ENCODE measurements around the gene LYZL4.

LYZL4 gene

DNA sequence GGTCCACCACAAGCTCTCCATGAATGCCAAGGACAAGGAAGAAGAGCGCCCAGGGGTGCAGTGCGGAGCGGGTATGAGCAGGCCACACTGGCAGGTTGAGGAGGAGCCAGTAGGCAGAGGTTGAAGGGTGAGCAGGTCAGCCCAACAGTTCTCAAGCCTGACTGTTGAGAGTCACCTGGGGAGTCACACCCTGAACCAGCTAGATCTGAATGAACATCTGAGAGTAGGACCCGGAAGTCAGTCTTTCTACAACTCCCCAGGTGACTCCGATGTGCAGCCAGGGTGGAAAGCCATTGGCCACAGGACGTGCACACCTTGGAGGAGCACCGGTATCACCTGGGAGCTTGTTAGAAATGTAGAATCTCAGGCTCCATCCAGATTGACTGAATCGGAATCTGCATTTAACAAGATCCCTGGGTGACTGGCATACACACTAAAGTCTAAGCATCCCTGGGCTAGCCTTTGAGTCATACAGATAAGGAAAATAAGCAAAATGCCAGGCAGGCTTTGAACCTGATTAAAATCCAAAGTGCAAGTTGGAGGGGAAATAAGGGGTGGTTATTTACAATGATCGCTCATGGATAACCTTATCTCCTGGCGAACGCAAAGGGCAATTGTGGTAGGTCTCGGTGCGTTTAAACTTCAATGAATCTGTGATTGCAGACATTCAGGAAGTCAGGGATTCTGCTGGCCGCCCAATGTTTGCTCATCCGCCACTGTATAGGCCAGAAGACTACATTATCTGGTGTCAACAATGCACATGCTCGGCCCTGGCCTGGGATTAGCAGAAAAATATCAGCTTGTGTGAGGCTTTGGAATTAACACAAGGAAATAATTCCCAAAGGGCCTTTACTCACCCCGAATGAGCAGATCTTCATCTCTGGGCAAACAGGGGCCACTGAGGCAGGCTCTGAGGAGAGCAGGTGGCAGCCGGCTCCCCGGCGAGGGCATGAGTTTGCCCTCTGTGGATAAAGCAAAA, 11.7 kb upstream of the LYZL4 start:
- no peak overlapping the region for H3K27ac ChIP-seq (ENCODE audit: low read depth, low read length)
- H3K36me3 ChIP-seq (ENCODE audit: insufficient read depth, low read length): no peaks in the 10 kb centered on the region
- peaks cover 9% of the 10 kb centered on the region for H3K4me1 ChIP-seq (ENCODE audit: insufficient read depth, low read length)
- no peaks in the 10 kb centered on the region for H3K9me3 ChIP-seq (ENCODE audit: low read length)
- no peaks in the 10 kb centered on the region for H3K27me3 ChIP-seq (ENCODE audit: control insufficient read depth in 1 of 2, insufficient read depth in 2 of 2, low read length in 2 of 2)
- H3K9ac ChIP-seq (ENCODE audit: low read length): no peak overlapping the region
- H3K4me3 ChIP-seq (ENCODE audit: low read depth in 1 of 2, low read length in 2 of 2): no peak overlapping the region

DNA sequence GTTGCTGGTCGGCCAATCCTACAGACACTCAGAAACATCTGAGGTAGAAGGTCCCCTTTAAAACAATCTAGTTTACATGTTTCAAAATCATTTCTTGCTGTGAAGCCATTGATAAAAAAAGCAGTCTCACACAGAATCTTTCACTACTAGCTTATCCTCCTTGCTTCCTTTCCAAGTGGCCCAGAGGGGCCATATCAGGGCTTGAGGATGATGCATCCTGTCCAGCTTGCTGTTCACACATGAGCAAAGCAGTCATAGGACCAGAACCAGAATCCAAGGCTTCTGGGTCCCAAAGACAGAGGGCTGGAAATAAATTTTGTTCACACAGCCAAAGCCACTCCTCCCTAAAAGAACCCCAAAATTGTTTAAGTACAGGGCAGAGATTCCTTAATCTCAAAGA, 9.2 kb upstream of the LYZL4 start:
- H3K9ac ChIP-seq (ENCODE audit: low read length): no peak overlapping the region

DNA sequence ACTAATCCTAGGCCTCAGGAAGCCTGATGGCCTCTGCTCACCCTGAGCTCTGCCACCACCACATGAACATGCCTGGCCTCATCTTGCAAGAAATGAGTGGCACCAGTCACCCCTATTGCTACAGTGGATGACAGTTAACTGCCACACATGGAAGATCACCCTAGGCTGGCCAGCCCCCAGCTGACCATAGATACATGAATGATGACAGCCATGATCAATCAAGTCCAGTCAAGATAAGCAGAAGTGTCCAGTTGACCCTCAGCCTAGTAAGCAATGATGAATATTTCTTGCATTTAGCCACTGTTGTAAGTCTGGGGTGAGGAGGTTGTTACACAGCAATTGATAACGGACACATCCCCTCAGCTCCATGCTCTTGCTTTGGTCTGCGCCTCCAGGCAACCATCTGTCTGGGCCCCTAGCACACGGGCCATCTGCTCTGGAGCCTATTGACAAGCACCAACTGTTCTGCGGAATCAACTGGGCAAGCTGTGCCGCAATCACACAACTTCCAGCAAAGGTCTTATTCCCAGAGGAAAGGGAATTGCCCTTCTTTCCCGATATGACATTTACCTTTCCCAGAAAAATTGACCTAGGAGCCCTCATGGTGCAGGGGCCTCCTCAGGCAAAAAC, 2.2 kb upstream of the LYZL4 start:
- Histone ChIP-seq H3K36me3 (ENCODE audit: insufficient read depth, low read length) (no peaks in the 10 kb centered on the region), H3K9me3 (ENCODE audit: low read length) (no peaks in the 10 kb centered on the region), H3K27ac (ENCODE audit: low read depth, low read length) (no peak overlapping the region), H3K4me3 (ENCODE audit: low read depth in 1 of 2, low read length in 2 of 2) (no peak overlapping the region), H3K27me3 (ENCODE audit: control insufficient read depth in 1 of 2, insufficient read depth in 2 of 2, low read length in 2 of 2) (no peaks in the 10 kb centered on the region), H3K4me1 (ENCODE audit: insufficient read depth, low read length) (no peaks in the 10 kb centered on the region), H3K9ac (ENCODE audit: low read length) (no peak overlapping the region)

More for the DNA sequence above, 9.2 kb upstream of the LYZL4 start:
- peaks cover 9% of the 10 kb centered on the region for H3K4me1 ChIP-seq (ENCODE audit: insufficient read depth, low read length)
- no peaks in the 10 kb centered on the region for H3K9me3 ChIP-seq (ENCODE audit: low read length)
- no peak overlapping the region for H3K27ac ChIP-seq (ENCODE audit: low read depth, low read length)
- H3K27me3 ChIP-seq (ENCODE audit: control insufficient read depth in 1 of 2, insufficient read depth in 2 of 2, low read length in 2 of 2): no peaks in the 10 kb centered on the region
- no peaks in the 10 kb centered on the region for H3K36me3 ChIP-seq (ENCODE audit: insufficient read depth, low read length)
- H3K4me3 ChIP-seq (ENCODE audit: low read depth in 1 of 2, low read length in 2 of 2): no peak overlapping the region

DNA sequence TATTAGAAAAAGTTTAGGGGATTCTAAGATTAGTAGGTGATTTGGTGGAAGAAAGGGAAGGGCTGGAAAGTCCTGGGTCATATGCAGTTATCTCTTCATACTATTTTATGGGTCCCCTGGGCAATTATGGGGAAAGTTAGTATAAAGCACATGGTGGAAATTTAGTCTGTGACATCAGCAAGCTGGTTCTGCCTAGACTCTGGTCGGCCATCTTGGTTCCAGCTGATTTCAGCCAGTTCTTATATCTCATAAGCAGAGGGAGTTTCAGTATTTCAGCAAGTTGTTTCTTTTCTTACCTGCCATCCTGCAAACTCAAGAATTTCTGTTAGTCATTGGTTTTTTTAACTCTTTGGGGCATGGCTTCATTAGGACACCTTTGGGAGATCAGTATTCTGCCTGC, 1.0 kb upstream of the LYZL4 start:
- no peaks in the 10 kb centered on the region for H3K4me1 ChIP-seq (ENCODE audit: insufficient read depth, low read length)
- H3K9me3 ChIP-seq (ENCODE audit: low read length): no peaks in the 10 kb centered on the region
- no peaks in the 10 kb centered on the region for H3K27me3 ChIP-seq (ENCODE audit: control insufficient read depth in 1 of 2, insufficient read depth in 2 of 2, low read length in 2 of 2)
- H3K4me3 ChIP-seq (ENCODE audit: low read depth in 1 of 2, low read length in 2 of 2): no peak overlapping the region
- no peak overlapping the region for H3K9ac ChIP-seq (ENCODE audit: low read length)
- H3K27ac ChIP-seq (ENCODE audit: low read depth, low read length): no peak overlapping the region
- no peaks in the 10 kb centered on the region for H3K36me3 ChIP-seq (ENCODE audit: insufficient read depth, low read length)

DNA sequence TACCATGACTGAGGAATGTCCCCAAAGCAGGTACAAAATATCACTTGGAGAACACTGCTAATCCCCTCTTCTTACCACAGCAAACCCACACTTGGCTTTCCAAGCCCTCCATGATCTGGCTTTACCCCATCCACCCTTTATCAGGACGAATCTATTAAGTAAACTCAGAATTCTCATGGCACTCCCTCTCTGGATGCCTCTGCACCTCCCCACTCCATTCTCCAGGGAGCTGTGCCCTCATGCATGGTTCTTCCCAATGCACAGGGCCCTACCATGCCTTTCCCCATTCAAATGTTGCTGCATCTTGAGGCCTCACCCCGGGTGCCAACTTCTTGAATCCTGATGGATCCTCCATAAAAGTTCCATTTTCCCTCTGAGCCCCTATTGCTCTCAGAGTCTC, 2.3 kb downstream of the LYZL4 start:
- H3K27ac ChIP-seq (ENCODE audit: low read depth, low read length): no peak overlapping the region
- no peaks in the 10 kb centered on the region for H3K4me1 ChIP-seq (ENCODE audit: insufficient read depth, low read length)
- no peak overlapping the region for H3K4me3 ChIP-seq (ENCODE audit: low read depth in 1 of 2, low read length in 2 of 2)
- no peaks in the 10 kb centered on the region for H3K9me3 ChIP-seq (ENCODE audit: low read length)
- H3K36me3 ChIP-seq (ENCODE audit: insufficient read depth, low read length): no peaks in the 10 kb centered on the region
- H3K27me3 ChIP-seq (ENCODE audit: control insufficient read depth in 1 of 2, insufficient read depth in 2 of 2, low read length in 2 of 2): no peaks in the 10 kb centered on the region
- H3K9ac ChIP-seq (ENCODE audit: low read length): no peak overlapping the region

DNA sequence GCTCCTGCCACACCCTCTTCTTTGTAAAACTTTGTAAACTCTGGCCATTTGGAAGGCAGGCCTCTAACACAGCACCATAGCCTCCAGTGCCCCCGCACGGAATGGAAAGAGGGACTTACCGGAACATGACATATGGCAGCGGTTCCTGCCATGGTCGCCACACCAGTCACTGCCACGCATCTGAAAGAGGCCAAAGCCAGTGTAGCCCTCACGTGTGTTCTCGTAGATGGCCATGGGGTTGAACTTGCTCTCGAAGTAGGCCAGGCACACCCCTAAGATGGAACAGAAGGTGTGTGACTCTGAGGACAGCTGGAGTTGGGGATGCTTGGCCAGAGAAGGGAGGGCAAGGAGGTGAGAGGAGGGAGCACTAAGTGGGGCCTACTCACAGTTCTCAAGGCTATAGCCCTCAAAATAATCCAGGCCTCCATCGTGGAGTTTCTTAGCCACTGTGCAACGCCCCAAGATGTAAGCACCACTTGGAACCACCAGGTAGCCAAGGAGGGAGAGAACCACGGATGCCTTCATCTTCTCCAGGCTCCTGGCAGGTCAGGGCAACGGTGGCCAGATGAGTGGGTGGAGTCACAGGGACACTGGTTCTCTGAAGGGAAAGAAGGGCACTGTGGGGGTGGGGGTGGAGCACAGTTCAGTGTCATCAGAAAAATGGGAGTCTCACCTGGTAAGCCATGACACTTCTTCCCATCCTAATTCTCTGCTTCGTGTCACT, 3.5 kb downstream of the LYZL4 start:
- no peaks in the 10 kb centered on the region for H3K4me1 ChIP-seq (ENCODE audit: insufficient read depth, low read length)
- no peak overlapping the region for H3K27ac ChIP-seq (ENCODE audit: low read depth, low read length)
- H3K9me3 ChIP-seq (ENCODE audit: low read length): no peaks in the 10 kb centered on the region
- no peaks in the 10 kb centered on the region for H3K27me3 ChIP-seq (ENCODE audit: control insufficient read depth in 1 of 2, insufficient read depth in 2 of 2, low read length in 2 of 2)
- no peaks in the 10 kb centered on the region for H3K36me3 ChIP-seq (ENCODE audit: insufficient read depth, low read length)
- no peak overlapping the region for H3K4me3 ChIP-seq (ENCODE audit: low read depth in 1 of 2, low read length in 2 of 2)
- no peak overlapping the region for H3K9ac ChIP-seq (ENCODE audit: low read length)

DNA sequence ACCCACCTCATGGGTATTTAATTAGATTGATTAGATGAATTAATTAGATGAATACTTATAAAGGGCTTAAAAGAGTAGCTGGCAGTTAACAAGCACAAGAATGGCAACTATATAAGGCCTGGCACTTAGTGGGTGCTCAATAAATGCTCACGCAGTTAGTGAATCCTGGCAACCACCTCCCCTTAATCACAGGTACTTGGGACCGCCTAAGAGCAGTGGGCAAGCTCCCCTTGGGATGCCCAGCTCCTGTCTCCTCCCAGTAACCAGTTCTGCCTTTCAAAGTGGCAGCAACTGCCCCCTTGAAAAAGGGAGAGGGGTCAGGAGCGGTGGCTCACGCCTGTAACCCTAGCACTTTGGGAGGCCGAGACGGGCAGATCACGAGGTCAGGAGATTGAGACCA, 4.6 kb downstream of the LYZL4 start:
- no peaks in the 10 kb centered on the region for H3K27me3 ChIP-seq (ENCODE audit: control insufficient read depth in 1 of 2, insufficient read depth in 2 of 2, low read length in 2 of 2)
- H3K9ac ChIP-seq (ENCODE audit: low read length): no peak overlapping the region
- H3K4me3 ChIP-seq (ENCODE audit: low read depth in 1 of 2, low read length in 2 of 2): no peak overlapping the region
- H3K4me1 ChIP-seq (ENCODE audit: insufficient read depth, low read length): no peaks in the 10 kb centered on the region
- H3K36me3 ChIP-seq (ENCODE audit: insufficient read depth, low read length): no peaks in the 10 kb centered on the region
- no peak overlapping the region for H3K27ac ChIP-seq (ENCODE audit: low read depth, low read length)
- no peaks in the 10 kb centered on the region for H3K9me3 ChIP-seq (ENCODE audit: low read length)

DNA sequence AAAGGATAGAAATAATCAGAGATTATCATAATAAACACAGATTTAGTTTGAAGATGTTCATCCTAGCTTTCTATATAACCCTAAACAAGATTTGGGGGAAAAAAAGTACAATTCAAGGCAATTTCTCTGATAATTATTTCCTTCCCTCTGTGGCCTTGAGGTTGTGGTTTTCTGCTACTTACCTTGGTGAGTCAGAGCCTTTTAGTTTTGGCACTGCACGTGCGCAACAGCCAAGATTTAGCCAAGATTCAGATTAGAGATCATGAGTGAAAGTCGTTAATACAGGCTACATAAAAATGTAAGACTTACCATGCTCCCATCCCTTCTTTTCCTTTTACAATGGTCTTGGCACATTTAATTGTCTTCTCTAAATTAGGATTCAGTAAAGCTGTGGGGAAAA, 6.7 kb downstream of the LYZL4 start:
- Histone ChIP-seq H3K4me3 (ENCODE audit: low read depth in 1 of 2, low read length in 2 of 2) (no peak overlapping the region), H3K27me3 (ENCODE audit: control insufficient read depth in 1 of 2, insufficient read depth in 2 of 2, low read length in 2 of 2) (no peaks in the 10 kb centered on the region), H3K4me1 (ENCODE audit: insufficient read depth, low read length) (no peaks in the 10 kb centered on the region), H3K36me3 (ENCODE audit: insufficient read depth, low read length) (no peaks in the 10 kb centered on the region), H3K27ac (ENCODE audit: low read depth, low read length) (no peak overlapping the region), H3K9ac (ENCODE audit: low read length) (no peak overlapping the region), H3K9me3 (ENCODE audit: low read length) (no peaks in the 10 kb centered on the region)

DNA sequence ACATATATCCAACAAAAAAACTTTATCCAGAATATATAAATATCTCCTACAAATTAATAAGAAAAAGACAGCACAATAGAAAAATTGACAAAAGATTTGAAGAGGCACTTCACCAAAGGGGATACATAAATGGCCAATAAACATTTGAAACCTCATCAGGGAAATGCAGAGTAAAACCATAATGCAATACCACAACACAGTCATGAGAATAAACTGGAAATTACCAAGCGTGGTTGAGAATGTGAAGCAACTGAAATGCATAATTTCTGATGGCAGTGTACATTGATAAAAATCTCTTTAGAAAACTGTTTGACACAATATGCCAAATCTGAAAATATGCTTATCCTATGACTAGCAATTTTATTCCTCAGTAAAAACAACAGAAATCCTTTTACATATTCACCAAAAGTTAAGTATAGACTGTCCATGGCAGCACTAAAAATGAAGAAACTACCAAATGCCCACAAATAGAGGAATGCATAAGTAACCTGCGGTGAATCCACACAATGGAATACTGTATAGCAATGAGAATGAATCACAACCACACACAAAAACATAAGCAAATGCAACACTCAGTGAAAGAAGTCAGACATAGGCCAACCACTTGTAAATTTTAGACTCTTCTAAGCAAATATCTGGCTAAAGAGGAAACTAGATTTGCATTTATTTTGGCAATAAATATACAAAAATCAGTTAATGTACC, 7.9 kb downstream of the LYZL4 start:
- no peak overlapping the region for H3K4me3 ChIP-seq (ENCODE audit: low read depth in 1 of 2, low read length in 2 of 2)
- no peaks in the 10 kb centered on the region for H3K36me3 ChIP-seq (ENCODE audit: insufficient read depth, low read length)
- H3K9ac ChIP-seq (ENCODE audit: low read length): no peak overlapping the region
- H3K27me3 ChIP-seq (ENCODE audit: control insufficient read depth in 1 of 2, insufficient read depth in 2 of 2, low read length in 2 of 2): no peaks in the 10 kb centered on the region
- no peaks in the 10 kb centered on the region for H3K9me3 ChIP-seq (ENCODE audit: low read length)
- H3K4me1 ChIP-seq (ENCODE audit: insufficient read depth, low read length): no peaks in the 10 kb centered on the region
- no peak overlapping the region for H3K27ac ChIP-seq (ENCODE audit: low read depth, low read length)

DNA sequence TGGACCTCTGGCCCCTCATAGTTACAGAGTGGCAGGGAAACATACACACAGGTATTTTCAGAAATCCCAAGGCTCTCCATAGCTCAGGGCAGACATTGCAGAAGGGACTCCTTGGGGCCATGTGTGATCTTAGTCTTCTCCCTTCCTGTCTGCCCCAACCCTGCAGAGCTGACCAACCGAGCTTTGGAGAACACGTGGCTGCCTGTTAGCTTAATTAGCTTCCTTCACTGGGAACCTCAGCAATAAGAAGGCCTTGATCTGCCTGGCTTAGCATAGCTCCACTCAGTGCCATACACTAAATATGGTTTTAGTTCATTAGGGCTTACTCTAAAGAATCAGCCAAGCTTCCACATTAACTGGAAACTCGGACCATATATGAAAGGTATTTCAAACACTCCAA, 12.3 kb downstream of the LYZL4 start:
- Histone ChIP-seq H3K9me3 (ENCODE audit: low read length) (no peaks in the 10 kb centered on the region), H3K4me3 (ENCODE audit: low read depth in 1 of 2, low read length in 2 of 2) (no peak overlapping the region), H3K27ac (ENCODE audit: low read depth, low read length) (no peak overlapping the region), H3K9ac (ENCODE audit: low read length) (no peak overlapping the region), H3K36me3 (ENCODE audit: insufficient read depth, low read length) (no peaks in the 10 kb centered on the region), H3K4me1 (ENCODE audit: insufficient read depth, low read length) (no peaks in the 10 kb centered on the region), H3K27me3 (ENCODE audit: control insufficient read depth in 1 of 2, insufficient read depth in 2 of 2, low read length in 2 of 2) (no peaks in the 10 kb centered on the region)

DNA sequence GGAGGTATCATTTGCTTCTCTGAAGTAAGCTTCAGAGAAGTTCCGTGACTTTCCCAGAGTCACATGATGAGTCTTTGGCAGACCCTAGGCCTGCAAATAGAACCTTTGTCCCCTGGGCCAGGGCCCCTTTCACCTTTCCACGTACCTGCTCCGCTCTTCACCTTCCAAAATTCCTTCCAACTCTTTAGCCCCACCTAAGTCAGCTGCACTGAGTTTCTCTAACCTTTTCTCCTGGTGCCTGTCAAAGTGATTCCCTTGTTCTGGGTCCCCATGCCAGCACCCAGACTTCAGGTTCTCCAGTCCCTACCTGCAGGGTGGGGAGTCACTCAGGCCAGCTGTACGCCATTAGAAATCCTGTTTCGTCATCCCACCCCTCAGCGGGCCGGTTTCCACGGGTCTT, 12.8 kb downstream of the LYZL4 start:
- Histone ChIP-seq H3K36me3 (ENCODE audit: insufficient read depth, low read length) (no peaks in the 10 kb centered on the region), H3K27me3 (ENCODE audit: control insufficient read depth in 1 of 2, insufficient read depth in 2 of 2, low read length in 2 of 2) (no peaks in the 10 kb centered on the region), H3K4me1 (ENCODE audit: insufficient read depth, low read length) (no peaks in the 10 kb centered on the region), H3K9ac (ENCODE audit: low read length) (no peak overlapping the region), H3K4me3 (ENCODE audit: low read depth in 1 of 2, low read length in 2 of 2) (no peak overlapping the region), H3K27ac (ENCODE audit: low read depth, low read length) (no peak overlapping the region), H3K9me3 (ENCODE audit: low read length) (no peaks in the 10 kb centered on the region)

Measured in muscle layer of colon (tissue), 2 donors.